ENCODE results near the gene KLRK1. TPM values are rescaled to one million over a fixed set of nuclear protein-coding genes. Genes with fewer than 3 reads are reported as not detected.
"Not testable (repeated sequence)": the region's sequence is repeated elsewhere in the genome, so short reads cannot be mapped to it uniquely, and the experiment has no call there.

Gene KLRK1
- total and polyA plus RNA-seq, 5 donors from 2014 or later, result 0.98 to 2.8 (median 2.7) TPM

- no peak for DNase-seq
- no peaks in the 10 kb centered on the region for H3K27me3 ChIP-seq (ENCODE audit: control insufficient read depth, insufficient read depth, low read length)
- no peak overlapping the region for H3K4me3 Mint-ChIP-seq
Measured at GRCh38 chr12:10358969-10359368, 30.9 kb downstream of the KLRK1 start.

GRCh38 chr12:10358131-10358530, 31.7 kb downstream of the KLRK1 start:
- H3K4me3 ChIP-seq (ENCODE audit: low read depth, low read length), result no peak overlapping the region
- H3K4me1 ChIP-seq (ENCODE audit: control insufficient read depth, insufficient read depth, low read length, poor library complexity, severe bottlenecking), result no peaks in the 10 kb centered on the region
- H3K9me3 ChIP-seq (ENCODE audit: control insufficient read depth in 2 of 2, low read length in 2 of 2), result no peaks in the 10 kb centered on the region
- H3K4me3 Mint-ChIP-seq, result no peak overlapping the region
- no peaks in the 10 kb centered on the region for H3K9me3 Mint-ChIP-seq
- H3K36me3 ChIP-seq (ENCODE audit: control insufficient read depth, insufficient read depth, low read length), result no peaks in the 10 kb centered on the region
- ATAC-seq (ENCODE audit: low read depth in 2 of 2) (no peak), DNase-seq (no peak)
- H3K36me3 Mint-ChIP-seq, result no peaks in the 10 kb centered on the region
- no peaks in the 10 kb centered on the region for H3K27me3 ChIP-seq (ENCODE audit: control insufficient read depth, insufficient read depth, low read length)
- peaks cover 35% of the 10 kb centered on the region for H3K27me3 Mint-ChIP-seq
- H3K27ac Mint-ChIP-seq, result no peak overlapping the region
- H3K4me1 Mint-ChIP-seq, result no peaks in the 10 kb centered on the region
- H3K27ac ChIP-seq (ENCODE audit: insufficient read depth, low read length, poor library complexity, severe bottlenecking), result no peak overlapping the region

More at GRCh38 chr12:10358969-10359368, 30.9 kb downstream of the KLRK1 start:
- peaks cover 30% of the 10 kb centered on the region for H3K27me3 Mint-ChIP-seq
- ATAC-seq (ENCODE audit: low read depth in 2 of 2), result no peak
- H3K9me3 Mint-ChIP-seq, result no peaks in the 10 kb centered on the region
- no peak overlapping the region for H3K27ac ChIP-seq (ENCODE audit: insufficient read depth, low read length, poor library complexity, severe bottlenecking)
- H3K4me1 Mint-ChIP-seq, result no peaks in the 10 kb centered on the region
- H3K36me3 Mint-ChIP-seq, result no peaks in the 10 kb centered on the region
- H3K36me3 ChIP-seq (ENCODE audit: control insufficient read depth, insufficient read depth, low read length), result no peaks in the 10 kb centered on the region
- H3K4me1 ChIP-seq (ENCODE audit: control insufficient read depth, insufficient read depth, low read length, poor library complexity, severe bottlenecking), result no peaks in the 10 kb centered on the region
- no peak overlapping the region for H3K4me3 ChIP-seq (ENCODE audit: low read depth, low read length)
- no peaks in the 10 kb centered on the region for H3K9me3 ChIP-seq (ENCODE audit: control insufficient read depth in 2 of 2, low read length in 2 of 2)
- no peak overlapping the region for H3K27ac Mint-ChIP-seq

- no peaks in the 10 kb centered on the region for H3K4me1 Mint-ChIP-seq
- H3K36me3 Mint-ChIP-seq, result no peaks in the 10 kb centered on the region
- peaks cover 45% of the 10 kb centered on the region for H3K27me3 Mint-ChIP-seq
Measured at GRCh38 chr12:10354502-10354901, 35.3 kb downstream of the KLRK1 start.

GRCh38 chr12:10354071-10354470, 35.8 kb downstream of the KLRK1 start:
- H3K27ac ChIP-seq (ENCODE audit: insufficient read depth, low read length, poor library complexity, severe bottlenecking), result no peak overlapping the region

More at GRCh38 chr12:10354502-10354901, 35.3 kb downstream of the KLRK1 start:
- peaks cover 0 to 10% (median 0%) of the 10 kb centered on the region in 7 donors for H3K9me3 Mint-ChIP-seq
- Histone ChIP-seq H3K4me1 (ENCODE audit: control insufficient read depth, insufficient read depth, low read length, poor library complexity, severe bottlenecking) (no peaks in the 10 kb centered on the region), H3K27me3 (ENCODE audit: control insufficient read depth, insufficient read depth, low read length) (no peaks in the 10 kb centered on the region), H3K36me3 (ENCODE audit: control insufficient read depth, insufficient read depth, low read length) (no peaks in the 10 kb centered on the region), H3K9me3 (ENCODE audit: control insufficient read depth in 2 of 2, low read length in 2 of 2) (no peaks in the 10 kb centered on the region), H3K27ac (ENCODE audit: insufficient read depth, low read length, poor library complexity, severe bottlenecking) (no peak overlapping the region), H3K4me3 (ENCODE audit: low read depth, low read length) (no peak overlapping the region)
- H3K27ac Mint-ChIP-seq, result no peak overlapping the region
- no peak for DNase-seq
- H3K4me3 Mint-ChIP-seq, result no peak overlapping the region
- no peak for ATAC-seq (ENCODE audit: low read depth in 2 of 2)

GRCh38 chr12:10351457-10351856, 38.4 kb downstream of the KLRK1 start:
- H3K27ac Mint-ChIP-seq; DNase-seq; H3K27ac ChIP-seq (ENCODE audit: insufficient read depth, low read length, poor library complexity, severe bottlenecking); H3K4me1 ChIP-seq (ENCODE audit: control insufficient read depth, insufficient read depth, low read length, poor library complexity, severe bottlenecking); H3K9me3 ChIP-seq (ENCODE audit: control insufficient read depth in 2 of 2, low read length in 2 of 2); H3K4me3 Mint-ChIP-seq; H3K36me3 Mint-ChIP-seq; H3K36me3 ChIP-seq (ENCODE audit: control insufficient read depth, insufficient read depth, low read length); ATAC-seq (ENCODE audit: low read depth in 2 of 2); H3K4me1 Mint-ChIP-seq; H3K27me3 ChIP-seq (ENCODE audit: control insufficient read depth, insufficient read depth, low read length); H3K4me3 ChIP-seq (ENCODE audit: low read depth, low read length): not testable (repeated sequence)
- peaks cover 0 to 10% (median 2%) of the 10 kb centered on the region in 7 donors for H3K9me3 Mint-ChIP-seq
- peaks cover 33% of the 10 kb centered on the region for H3K27me3 Mint-ChIP-seq

More at GRCh38 chr12:10354071-10354470, 35.8 kb downstream of the KLRK1 start:
- H3K27me3 ChIP-seq (ENCODE audit: control insufficient read depth, insufficient read depth, low read length), result no peaks in the 10 kb centered on the region
- Mint-ChIP-seq H3K27ac (no peak overlapping the region), H3K27me3 (peaks cover 42% of the 10 kb centered on the region), H3K4me1 (no peaks in the 10 kb centered on the region), H3K4me3 (no peak overlapping the region), H3K9me3 (peaks cover 0 to 10% (median 0%) of the 10 kb centered on the region in 7 donors), H3K36me3 (no peaks in the 10 kb centered on the region)
- H3K36me3 ChIP-seq (ENCODE audit: control insufficient read depth, insufficient read depth, low read length), result no peaks in the 10 kb centered on the region
- H3K9me3 ChIP-seq (ENCODE audit: control insufficient read depth in 2 of 2, low read length in 2 of 2), result no peaks in the 10 kb centered on the region
- H3K4me3 ChIP-seq (ENCODE audit: low read depth, low read length), result no peak overlapping the region
- ATAC-seq (ENCODE audit: low read depth in 2 of 2), result no peak
- no peak for DNase-seq
- no peaks in the 10 kb centered on the region for H3K4me1 ChIP-seq (ENCODE audit: control insufficient read depth, insufficient read depth, low read length, poor library complexity, severe bottlenecking)

- Mint-ChIP-seq H3K36me3 (no peaks in the 10 kb centered on the region), H3K27me3 (no peaks in the 10 kb centered on the region), H3K4me1 (peaks cover 0 to 5% (median 0%) of the 10 kb centered on the region in 4 donors), H3K27ac (no peak overlapping the region), H3K9me3 (peaks cover 0 to 2% (median 0%) of the 10 kb centered on the region in 7 donors), H3K4me3 (no peak overlapping the region)
- H3K27ac ChIP-seq (ENCODE audit: insufficient read depth, low read length, poor library complexity, severe bottlenecking), result no peak overlapping the region
- no peaks in the 10 kb centered on the region for H3K9me3 ChIP-seq (ENCODE audit: control insufficient read depth in 2 of 2, low read length in 2 of 2)
- no peak overlapping the region for H3K4me3 ChIP-seq (ENCODE audit: low read depth, low read length)
- ATAC-seq (ENCODE audit: low read depth in 2 of 2) (no peak), DNase-seq (no peak)
- H3K27me3 ChIP-seq (ENCODE audit: control insufficient read depth, insufficient read depth, low read length), result no peaks in the 10 kb centered on the region
- H3K4me1 ChIP-seq (ENCODE audit: control insufficient read depth, insufficient read depth, low read length, poor library complexity, severe bottlenecking), result no peaks in the 10 kb centered on the region
- no peaks in the 10 kb centered on the region for H3K36me3 ChIP-seq (ENCODE audit: control insufficient read depth, insufficient read depth, low read length)
Measured at GRCh38 chr12:10341892-10342509, 47.8 kb downstream of the KLRK1 start.

GRCh38 chr12:10340946-10341345, 48.9 kb downstream of the KLRK1 start:
- not testable (repeated sequence) for H3K27me3 Mint-ChIP-seq; H3K9me3 ChIP-seq (ENCODE audit: control insufficient read depth in 2 of 2, low read length in 2 of 2); H3K36me3 ChIP-seq (ENCODE audit: control insufficient read depth, insufficient read depth, low read length); ATAC-seq (ENCODE audit: low read depth in 2 of 2); DNase-seq; H3K36me3 Mint-ChIP-seq; H3K9me3 Mint-ChIP-seq; H3K4me3 Mint-ChIP-seq; H3K4me1 ChIP-seq (ENCODE audit: control insufficient read depth, insufficient read depth, low read length, poor library complexity, severe bottlenecking); H3K4me3 ChIP-seq (ENCODE audit: low read depth, low read length); H3K27me3 ChIP-seq (ENCODE audit: control insufficient read depth, insufficient read depth, low read length); H3K27ac Mint-ChIP-seq; H3K4me1 Mint-ChIP-seq; H3K27ac ChIP-seq (ENCODE audit: insufficient read depth, low read length, poor library complexity, severe bottlenecking)

Data from CD4-positive, CD25-positive, alpha-beta regulatory T cell (primary cell).